Measurements from ENCODE around the gene SLC38A1.

The SLC38A1 gene

GRCh38 chr12:46222636-46223035, 46.2 kb downstream of the SLC38A1 start:
- no peaks in the 10 kb centered on the region for H3K9me3 ChIP-seq (ENCODE audit: control insufficient read depth, low read length)
- H3K9ac ChIP-seq (ENCODE audit: low read length), result no peak overlapping the region
- no peaks in the 10 kb centered on the region for H3K4me1 ChIP-seq (ENCODE audit: control insufficient read depth, insufficient read depth, low read length)
- no peaks in the 10 kb centered on the region for H3K36me3 ChIP-seq (ENCODE audit: control insufficient read depth, insufficient read depth, low read length)
- no peaks in the 10 kb centered on the region for H3K27me3 ChIP-seq (ENCODE audit: control insufficient read depth, insufficient read depth, low read length)
- no peak overlapping the region for H3K4me3 ChIP-seq (ENCODE audit: low read length)

DNA sequence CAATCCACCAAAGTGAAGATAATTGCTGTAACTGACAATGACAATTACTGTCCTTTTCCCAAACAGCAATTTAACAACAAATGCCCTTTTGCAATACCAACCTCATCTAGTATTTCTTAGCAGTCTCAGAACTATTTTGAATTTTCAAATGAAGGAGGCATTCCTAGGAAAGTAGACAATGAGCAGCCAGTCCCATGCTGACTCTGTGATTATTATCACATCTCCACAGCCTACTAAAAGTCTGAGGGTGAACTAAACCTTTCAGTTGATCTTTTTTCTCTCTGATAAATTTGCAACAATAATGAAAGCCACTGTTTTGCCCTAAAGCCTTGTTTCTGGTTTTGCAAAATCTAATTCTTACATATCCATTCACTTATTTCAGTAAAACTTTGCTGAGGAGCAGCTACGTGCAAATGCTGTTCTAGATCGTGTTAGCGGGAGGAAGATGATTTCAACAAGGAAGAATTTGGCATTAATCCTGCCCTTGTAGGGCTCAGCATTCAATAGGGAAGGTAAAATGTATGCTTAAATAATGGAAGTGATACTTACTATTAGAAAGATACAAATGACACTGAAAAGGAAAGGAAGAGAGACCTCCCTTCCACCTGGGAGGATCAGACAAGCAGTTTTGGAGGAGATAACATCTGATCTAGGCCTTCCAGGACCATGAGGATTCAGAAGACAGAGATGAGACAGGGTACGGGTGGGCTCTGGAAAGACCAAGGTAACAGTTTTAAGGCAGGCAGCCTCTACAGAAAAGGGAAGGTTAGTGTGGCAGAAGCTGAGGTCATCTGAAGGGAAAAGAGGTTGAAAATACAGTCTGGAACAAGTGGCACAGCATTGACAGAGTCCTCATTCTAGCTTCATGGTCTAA, 47.4 kb downstream of the SLC38A1 start:
- no peak overlapping the region for H3K4me3 ChIP-seq (ENCODE audit: low read length)
- H3K9me3 ChIP-seq (ENCODE audit: control insufficient read depth, low read length), result no peaks in the 10 kb centered on the region
- no peaks in the 10 kb centered on the region for H3K27me3 ChIP-seq (ENCODE audit: control insufficient read depth, insufficient read depth, low read length)
- H3K9ac ChIP-seq (ENCODE audit: low read length), result no peak overlapping the region
- no peaks in the 10 kb centered on the region for H3K4me1 ChIP-seq (ENCODE audit: control insufficient read depth, insufficient read depth, low read length)
- no peaks in the 10 kb centered on the region for H3K36me3 ChIP-seq (ENCODE audit: control insufficient read depth, insufficient read depth, low read length)

DNA sequence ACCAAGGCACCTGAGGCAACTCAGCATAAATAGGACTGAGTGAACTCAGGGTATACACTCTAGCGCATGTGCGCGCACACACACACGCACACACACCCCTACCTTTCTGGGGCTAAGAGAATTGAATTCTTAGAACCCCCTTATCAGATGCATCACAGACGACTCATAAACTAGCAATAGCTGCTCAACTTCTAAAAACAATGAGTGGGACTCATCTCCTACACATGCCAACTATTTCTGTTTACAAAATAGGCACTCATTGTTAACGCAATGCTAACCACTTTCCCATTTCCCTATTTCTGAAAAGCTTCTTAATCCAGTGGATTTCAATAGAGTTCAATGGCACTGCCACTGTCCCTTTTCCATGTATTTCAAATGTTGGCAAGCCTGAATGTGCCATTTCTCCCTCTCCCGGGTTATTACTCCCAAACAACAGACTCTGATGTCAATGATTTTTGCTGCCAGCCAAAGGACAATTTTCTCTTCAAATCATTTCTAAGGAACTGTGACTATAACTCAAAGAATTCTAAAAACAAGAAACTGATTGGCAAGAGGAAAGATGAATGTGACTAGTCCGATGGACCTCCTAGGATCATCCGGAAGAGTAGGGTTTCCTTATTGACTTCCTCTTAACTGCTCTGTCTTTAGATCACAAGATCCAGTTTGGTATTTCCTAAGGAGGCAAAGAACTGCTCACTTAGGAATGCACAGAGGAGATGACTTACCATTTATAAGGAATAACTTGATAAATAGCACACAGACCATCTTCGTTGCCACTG, 48.8 kb downstream of the SLC38A1 start:
- Histone ChIP-seq H3K4me3 (ENCODE audit: low read length) (no peak overlapping the region), H3K36me3 (ENCODE audit: control insufficient read depth, insufficient read depth, low read length) (no peaks in the 10 kb centered on the region), H3K9ac (ENCODE audit: low read length) (no peak overlapping the region), H3K27me3 (ENCODE audit: control insufficient read depth, insufficient read depth, low read length) (no peaks in the 10 kb centered on the region), H3K4me1 (ENCODE audit: control insufficient read depth, insufficient read depth, low read length) (no peaks in the 10 kb centered on the region), H3K9me3 (ENCODE audit: control insufficient read depth, low read length) (no peaks in the 10 kb centered on the region)

DNA sequence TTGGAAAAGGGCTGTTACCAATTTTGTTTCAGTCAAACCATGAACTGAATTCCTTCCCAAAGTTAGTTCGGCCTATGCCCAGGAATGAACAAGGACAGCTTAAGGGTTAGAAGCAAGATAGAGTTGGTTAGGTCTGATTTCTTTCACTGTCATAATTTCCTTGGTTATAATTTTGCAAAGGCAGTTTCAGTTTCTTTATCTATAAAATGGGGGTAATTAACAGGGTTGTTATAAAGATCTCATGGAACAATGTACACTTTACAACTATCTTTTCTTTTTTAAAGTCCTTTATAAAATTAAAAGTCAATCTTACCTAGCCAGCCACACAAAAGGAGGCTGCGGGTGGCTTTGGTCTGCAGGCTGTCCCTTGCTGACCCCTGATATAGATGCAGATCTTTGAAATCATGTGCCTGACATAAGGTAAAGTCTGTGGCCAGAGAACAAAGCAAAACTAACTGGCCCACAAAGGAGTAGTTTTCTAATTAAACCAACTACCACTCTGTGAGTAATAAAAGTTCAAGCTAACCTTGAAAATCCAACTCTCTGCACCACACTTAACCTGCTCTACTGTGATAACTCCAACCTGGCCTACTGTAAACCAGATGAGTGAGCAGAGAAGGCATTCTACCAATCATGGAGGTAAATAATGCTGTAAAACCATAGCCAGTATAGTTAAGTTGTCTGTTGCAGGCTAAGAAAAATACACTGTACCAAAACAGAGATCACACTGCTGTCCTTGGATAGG, 49.5 kb downstream of the SLC38A1 start:
- H3K27me3 ChIP-seq (ENCODE audit: control insufficient read depth, insufficient read depth, low read length), result no peaks in the 10 kb centered on the region
- H3K4me3 ChIP-seq (ENCODE audit: low read length), result no peak overlapping the region
- no peaks in the 10 kb centered on the region for H3K9me3 ChIP-seq (ENCODE audit: control insufficient read depth, low read length)
- H3K4me1 ChIP-seq (ENCODE audit: control insufficient read depth, insufficient read depth, low read length), result no peaks in the 10 kb centered on the region
- H3K36me3 ChIP-seq (ENCODE audit: control insufficient read depth, insufficient read depth, low read length), result no peaks in the 10 kb centered on the region
- no peak overlapping the region for H3K9ac ChIP-seq (ENCODE audit: low read length)

DNA sequence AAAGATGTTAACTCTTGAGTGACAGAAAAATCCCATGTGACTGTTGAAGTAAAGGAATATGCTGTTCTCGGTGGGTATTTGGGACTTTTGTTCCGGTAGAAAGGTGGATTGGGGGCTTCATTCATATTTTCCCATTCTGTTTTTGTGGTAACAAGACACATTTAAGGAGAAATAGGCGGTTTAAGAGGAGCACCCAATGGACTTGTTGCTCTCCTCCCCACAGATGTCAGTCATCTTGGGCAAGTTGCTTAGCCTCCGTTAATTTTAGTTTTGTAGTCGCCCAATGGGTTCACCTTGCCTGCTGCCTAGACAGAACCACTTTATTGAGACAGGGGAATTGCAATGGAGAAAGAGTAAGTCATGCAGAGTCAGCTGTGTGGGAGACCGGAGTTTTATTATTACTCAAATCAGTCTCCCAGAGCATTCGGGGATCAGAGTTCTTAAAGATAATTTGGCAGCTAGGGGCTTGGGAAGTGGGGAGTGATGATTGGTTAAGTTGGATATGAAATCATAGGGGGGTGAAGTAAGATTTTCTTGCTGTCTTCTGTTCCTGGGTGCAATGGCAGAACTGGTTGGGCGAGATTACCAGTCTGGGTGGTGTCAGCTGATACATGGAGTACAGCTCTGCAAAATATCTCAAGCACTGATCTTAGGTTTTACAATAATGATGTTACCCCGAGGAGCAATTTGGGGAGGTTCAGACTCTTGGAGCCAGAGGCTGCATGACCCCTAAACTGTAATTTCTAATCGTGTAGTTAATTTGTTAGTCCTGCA, 50.3 kb downstream of the SLC38A1 start:
- no peaks in the 10 kb centered on the region for H3K4me1 ChIP-seq (ENCODE audit: control insufficient read depth, insufficient read depth, low read length)
- no peaks in the 10 kb centered on the region for H3K9me3 ChIP-seq (ENCODE audit: control insufficient read depth, low read length)
- no peaks in the 10 kb centered on the region for H3K27me3 ChIP-seq (ENCODE audit: control insufficient read depth, insufficient read depth, low read length)
- H3K9ac ChIP-seq (ENCODE audit: low read length), result no peak overlapping the region
- H3K36me3 ChIP-seq (ENCODE audit: control insufficient read depth, insufficient read depth, low read length), result no peaks in the 10 kb centered on the region
- H3K4me3 ChIP-seq (ENCODE audit: low read length), result no peak overlapping the region

DNA sequence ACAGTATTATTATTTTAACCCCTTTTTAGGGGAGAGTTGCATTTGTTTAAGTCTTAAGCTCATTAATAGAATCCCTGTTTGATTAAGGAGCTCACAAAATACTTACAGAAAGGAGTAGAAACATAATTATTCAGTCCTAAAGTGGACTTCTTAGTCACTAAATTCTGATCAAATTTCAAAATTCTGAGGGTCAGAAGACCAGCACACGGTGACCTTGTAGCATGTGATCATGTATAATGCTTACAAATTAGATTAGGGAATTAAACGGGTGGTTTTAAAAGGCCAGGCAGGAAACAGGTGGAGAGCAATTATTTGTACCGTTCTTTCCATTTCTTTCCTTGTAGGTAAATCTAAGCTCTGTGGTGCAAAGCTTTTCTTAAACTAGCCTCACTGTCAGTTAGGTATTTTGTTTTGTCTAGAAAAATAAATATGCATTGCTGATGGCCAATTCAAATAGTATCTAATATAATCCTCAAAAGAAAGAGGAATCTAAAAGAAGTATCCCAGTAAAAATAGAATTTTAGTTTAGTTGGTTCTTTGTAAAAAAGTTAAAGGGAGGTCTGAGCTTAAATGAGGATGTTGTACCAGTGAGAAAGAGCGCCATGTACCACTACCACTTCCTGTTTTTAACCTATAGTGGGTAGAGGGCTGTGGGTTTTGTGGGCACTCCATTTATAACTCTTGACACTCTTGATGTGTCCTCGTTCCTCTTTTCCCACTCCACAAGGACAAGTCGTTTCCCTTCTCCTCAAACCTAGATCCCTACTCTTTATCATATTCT, 51.1 kb downstream of the SLC38A1 start:
- H3K4me1 ChIP-seq (ENCODE audit: control insufficient read depth, insufficient read depth, low read length), result no peaks in the 10 kb centered on the region
- no peaks in the 10 kb centered on the region for H3K36me3 ChIP-seq (ENCODE audit: control insufficient read depth, insufficient read depth, low read length)

DNA sequence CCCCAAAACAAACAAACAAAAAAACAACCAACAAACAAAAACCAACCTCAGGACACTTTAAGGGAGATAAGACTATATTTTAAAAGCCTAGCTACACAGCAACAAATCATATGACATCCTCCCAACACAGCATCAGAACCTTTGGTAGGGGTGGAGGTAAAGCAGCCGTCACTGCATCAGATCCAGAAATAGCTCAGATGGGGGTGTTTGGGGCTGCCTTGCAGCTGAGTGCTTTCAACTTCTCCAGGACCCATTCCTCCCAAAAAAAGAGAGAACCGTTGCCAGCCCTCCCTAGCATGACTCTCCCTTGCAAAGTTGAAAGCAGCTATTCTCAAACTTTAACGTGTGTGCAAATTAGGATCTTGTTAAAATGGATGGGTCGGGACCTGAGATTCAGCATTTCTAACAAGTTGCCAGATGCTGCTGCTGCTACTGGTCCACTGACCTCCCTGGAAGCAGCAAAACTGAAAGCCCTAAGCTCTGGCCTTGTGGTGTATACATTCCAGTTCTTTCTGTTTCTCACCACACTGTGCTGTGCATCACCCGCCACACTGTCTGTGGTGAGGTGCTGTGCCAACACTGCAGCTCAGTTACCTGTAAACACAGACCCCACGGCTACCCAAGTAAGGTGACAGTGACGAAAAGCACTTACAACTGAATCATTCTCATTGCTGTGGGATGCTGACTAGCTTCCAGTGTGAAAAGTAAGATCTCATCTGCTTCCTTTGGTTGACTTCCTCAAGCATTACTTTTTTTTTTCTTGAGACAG, 54.0 kb downstream of the SLC38A1 start:
- Histone ChIP-seq H3K4me3 (ENCODE audit: low read length) (no peak overlapping the region), H3K4me1 (ENCODE audit: control insufficient read depth, insufficient read depth, low read length) (peaks cover 9% of the 10 kb centered on the region), H3K9me3 (ENCODE audit: control insufficient read depth, low read length) (no peaks in the 10 kb centered on the region), H3K36me3 (ENCODE audit: control insufficient read depth, insufficient read depth, low read length) (no peaks in the 10 kb centered on the region), H3K9ac (ENCODE audit: low read length) (no peak overlapping the region), H3K27me3 (ENCODE audit: control insufficient read depth, insufficient read depth, low read length) (no peaks in the 10 kb centered on the region)

More for the DNA sequence above, 51.1 kb downstream of the SLC38A1 start:
- Histone ChIP-seq H3K9me3 (ENCODE audit: control insufficient read depth, low read length) (no peaks in the 10 kb centered on the region), H3K9ac (ENCODE audit: low read length) (no peak overlapping the region), H3K4me3 (ENCODE audit: low read length) (no peak overlapping the region), H3K27me3 (ENCODE audit: control insufficient read depth, insufficient read depth, low read length) (no peaks in the 10 kb centered on the region)

DNA sequence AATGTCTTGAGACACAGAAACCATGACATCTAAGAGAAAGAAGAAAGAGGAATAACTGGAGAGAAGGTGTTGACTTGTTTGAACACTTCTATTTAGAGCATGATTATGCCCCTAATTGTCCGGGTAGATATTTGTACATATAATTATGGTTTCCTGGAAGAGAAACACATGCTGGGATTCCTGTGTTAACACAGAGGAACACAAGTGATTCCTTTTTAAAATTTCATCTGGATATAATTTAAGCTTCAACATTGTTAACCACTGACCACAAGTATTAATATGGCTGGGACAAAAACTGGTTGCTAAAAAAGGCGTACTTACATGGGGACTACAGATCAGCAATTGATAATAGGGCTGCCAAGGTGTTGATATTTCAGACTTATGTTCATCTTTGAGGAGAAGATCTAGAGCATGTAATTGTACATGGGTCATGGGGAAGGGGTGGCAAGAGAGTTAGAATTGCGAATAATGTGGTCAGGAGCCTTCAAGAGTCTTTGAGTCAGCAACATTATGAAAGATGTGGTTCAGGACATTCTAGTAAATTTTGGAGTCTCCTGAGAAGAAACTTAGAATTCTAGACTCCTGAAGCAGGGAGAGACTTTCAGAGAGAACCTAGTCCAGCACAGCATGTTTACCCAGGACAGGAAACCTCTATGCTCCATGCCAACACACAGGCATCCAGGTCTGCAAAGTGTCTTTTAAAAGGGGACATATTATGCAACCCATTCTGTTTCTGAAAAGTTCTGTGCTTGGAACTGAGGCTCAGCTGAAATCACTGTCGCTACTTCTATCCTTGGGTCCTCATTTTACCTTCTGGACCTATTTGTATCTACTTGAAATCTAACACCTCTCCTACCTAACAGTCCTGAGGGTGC, 56.5 kb downstream of the SLC38A1 start:
- Histone ChIP-seq H3K4me3 (ENCODE audit: low read length) (no peak overlapping the region), H3K9ac (ENCODE audit: low read length) (no peak overlapping the region), H3K9me3 (ENCODE audit: control insufficient read depth, low read length) (no peaks in the 10 kb centered on the region), H3K4me1 (ENCODE audit: control insufficient read depth, insufficient read depth, low read length) (peaks cover 10% of the 10 kb centered on the region), H3K27me3 (ENCODE audit: control insufficient read depth, insufficient read depth, low read length) (no peaks in the 10 kb centered on the region), H3K36me3 (ENCODE audit: control insufficient read depth, insufficient read depth, low read length) (no peaks in the 10 kb centered on the region)

- H3K27me3 ChIP-seq (ENCODE audit: control insufficient read depth, insufficient read depth, low read length), result no peaks in the 10 kb centered on the region
- H3K4me1 ChIP-seq (ENCODE audit: control insufficient read depth, insufficient read depth, low read length), result peaks cover 10% of the 10 kb centered on the region
Observed at GRCh38 chr12:46210873-46211439, 57.9 kb downstream of the SLC38A1 start.

More at GRCh38 chr12:46210873-46211439, 57.9 kb downstream of the SLC38A1 start:
- Histone ChIP-seq H3K36me3 (ENCODE audit: control insufficient read depth, insufficient read depth, low read length) (no peaks in the 10 kb centered on the region), H3K9ac (ENCODE audit: low read length) (no peak overlapping the region), H3K4me3 (ENCODE audit: low read length) (no peak overlapping the region), H3K9me3 (ENCODE audit: control insufficient read depth, low read length) (no peaks in the 10 kb centered on the region)

Data from mucosa of stomach (tissue), 1 donor.